ENCODE measurements around the gene KRT6B.

KRT6B gene

DNA sequence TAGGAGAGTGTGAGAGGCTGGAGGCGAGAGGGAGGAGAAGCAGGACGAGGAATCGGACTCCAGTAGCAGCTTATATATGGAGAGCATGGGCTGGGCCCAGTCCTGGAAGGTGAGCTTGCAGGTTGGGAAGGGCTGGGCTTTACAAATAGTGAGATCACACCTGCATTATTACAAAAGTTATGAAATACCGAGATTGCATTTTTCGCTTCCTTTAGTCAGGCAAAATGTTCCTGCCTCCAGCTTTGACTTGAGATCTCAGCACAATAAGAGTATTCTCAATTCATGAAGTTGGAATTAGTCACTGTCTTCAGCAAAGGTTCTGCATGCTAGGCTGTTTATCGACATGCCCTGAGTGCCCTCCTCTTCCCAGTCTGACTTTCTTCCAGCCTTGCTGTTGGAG lies at the start of gene KRT6B:
Gene KRT6B, minus strand, starts transcription at position 46 of the 400 bp plus-strand sequence. CDS start 68 bp downstream, outside the sequence.
- TF ChIP-seq REST (IDR thresholded peaks at IDR 0.05; ENCODE audit: low read depth) = no peak
- no peak for TF ChIP-seq TAF1 (IDR thresholded peaks at IDR 0.05; ENCODE audit: low read depth)
- no peak for TF ChIP-seq NFIC (IDR thresholded peaks at IDR 0.05)
- TF ChIP-seq EGR1 (IDR thresholded peaks at IDR 0.05) = no peak
- TF ChIP-seq YY1 (IDR thresholded peaks at IDR 0.05; ENCODE audit: low read depth) = no peak
- no peak for TF ChIP-seq TEAD4 (IDR thresholded peaks at IDR 0.05)
- no peak for TF ChIP-seq RAD21 (IDR thresholded peaks at IDR 0.05; ENCODE audit: low read depth)
- TF ChIP-seq TCF12 (IDR thresholded peaks at IDR 0.05; ENCODE audit: low read depth) = no peak
- no peak for TF ChIP-seq USF1 (IDR thresholded peaks at IDR 0.05)

- TF ChIP-seq FOXM1 (IDR thresholded peaks at IDR 0.05; ENCODE audit: borderline replicate concordance, low read depth) (no peak), NFIC (IDR thresholded peaks at IDR 0.05) (no peak), TEAD4 (IDR thresholded peaks at IDR 0.05) (no peak), EP300 (IDR thresholded peaks at IDR 0.05; ENCODE audit: borderline replicate concordance) (no peak), CEBPB (IDR thresholded peaks at IDR 0.05) (no peak), MAX (IDR thresholded peaks at IDR 0.05) (no peak), REST (IDR thresholded peaks at IDR 0.05; ENCODE audit: low read depth) (no peak), TCF12 (IDR thresholded peaks at IDR 0.05; ENCODE audit: low read depth) (no peak), ZBTB7A (IDR thresholded peaks at IDR 0.05; ENCODE audit: low read depth) (no peak), EGR1 (IDR thresholded peaks at IDR 0.05) (no peak), RAD21 (IDR thresholded peaks at IDR 0.05; ENCODE audit: low read depth) (no peak), YY1 (IDR thresholded peaks at IDR 0.05; ENCODE audit: low read depth) (no peak), CREB1 (IDR thresholded peaks at IDR 0.05; ENCODE audit: low read depth) (no peak), TAF1 (IDR thresholded peaks at IDR 0.05; ENCODE audit: low read depth) (no peak)
These were observed 49.5 kb upstream of the KRT6B start for GRCh38 chr12:52501490-52501889.

- TF ChIP-seq REST (IDR thresholded peaks at IDR 0.05; ENCODE audit: low read depth) (no peak), EP300 (IDR thresholded peaks at IDR 0.05; ENCODE audit: borderline replicate concordance) (no peak), MAX (IDR thresholded peaks at IDR 0.05) (no peak)
These were observed 48.0 kb upstream of the KRT6B start for GRCh38 chr12:52499806-52500560.

- no peak for TF ChIP-seq CREB1 (IDR thresholded peaks at IDR 0.05; ENCODE audit: low read depth)
- TF ChIP-seq NFIC (IDR thresholded peaks at IDR 0.05) = no peak
- TF ChIP-seq TCF12 (IDR thresholded peaks at IDR 0.05; ENCODE audit: low read depth) = no peak
- no peak for TF ChIP-seq REST (IDR thresholded peaks at IDR 0.05; ENCODE audit: low read depth)
- no peak for TF ChIP-seq CEBPB (IDR thresholded peaks at IDR 0.05)
- no peak for TF ChIP-seq EGR1 (IDR thresholded peaks at IDR 0.05)
- no peak for TF ChIP-seq YY1 (IDR thresholded peaks at IDR 0.05; ENCODE audit: low read depth)
- no peak for TF ChIP-seq EP300 (IDR thresholded peaks at IDR 0.05; ENCODE audit: borderline replicate concordance)
- no peak for TF ChIP-seq TAF1 (IDR thresholded peaks at IDR 0.05; ENCODE audit: low read depth)
- TF ChIP-seq ZBTB7A (IDR thresholded peaks at IDR 0.05; ENCODE audit: low read depth) = no peak
- TF ChIP-seq TEAD4 (IDR thresholded peaks at IDR 0.05) = no peak
- no peak for TF ChIP-seq FOXM1 (IDR thresholded peaks at IDR 0.05; ENCODE audit: borderline replicate concordance, low read depth)
- TF ChIP-seq RAD21 (IDR thresholded peaks at IDR 0.05; ENCODE audit: low read depth) = no peak
- TF ChIP-seq MAX (IDR thresholded peaks at IDR 0.05) = no peak
- TF ChIP-seq USF1 (IDR thresholded peaks at IDR 0.05) = no peak
These were observed 47.0 kb upstream of the KRT6B start for GRCh38 chr12:52498946-52499345.
